NCI-H187 (cell line): ENCODE data around the gene NNMT.

Experiments used
- DNase-seq, 2 experiments: peaks; one replicate each; lab custom pipeline; 2025; lab: John Stamatoyannopoulos, UW

The NNMT gene

GRCh38 chr11:114263513-114264170 lies 32.6 kb upstream of the NNMT start:
- DNase-seq: no peak

- no peak for DNase-seq
Measured at GRCh38 chr11:114264381-114264780, 31.8 kb upstream of the NNMT start.

- DNase-seq: no peak
Measured at GRCh38 chr11:114265122-114265878, 30.9 kb upstream of the NNMT start.

GRCh38 chr11:114269498-114269897 lies 26.7 kb upstream of the NNMT start:
- no peak for DNase-seq

GRCh38 chr11:114270531-114271270 lies 25.5 kb upstream of the NNMT start:
- no peak for DNase-seq

- no peak for DNase-seq
Measured at GRCh38 chr11:114271316-114271715, 24.9 kb upstream of the NNMT start.

GRCh38 chr11:114272311-114272710 lies 23.9 kb upstream of the NNMT start:
- DNase-seq: no peak

- DNase-seq: no peak
Measured at GRCh38 chr11:114273071-114273470, 23.1 kb upstream of the NNMT start.

GRCh38 chr11:114273890-114274635 lies 22.1 kb upstream of the NNMT start:
- DNase-seq: no peak

- no peak for DNase-seq
Measured at GRCh38 chr11:114274637-114275036, 21.6 kb upstream of the NNMT start.

- no peak for DNase-seq
Measured at GRCh38 chr11:114275280-114275679, 20.9 kb upstream of the NNMT start.

GRCh38 chr11:114276077-114276476 lies 20.1 kb upstream of the NNMT start:
- no peak for DNase-seq

- DNase-seq: no peak
Measured at GRCh38 chr11:114277637-114278341, 18.4 kb upstream of the NNMT start.

GRCh38 chr11:114278342-114279065 lies 17.7 kb upstream of the NNMT start:
- no peak for DNase-seq

- DNase-seq: no peak
Measured at GRCh38 chr11:114279792-114280546, 16.2 kb upstream of the NNMT start.

GRCh38 chr11:114280696-114281095 lies 15.5 kb upstream of the NNMT start:
- DNase-seq: no peak

GRCh38 chr11:114281388-114281956 lies 14.7 kb upstream of the NNMT start:
- DNase-seq: no peak

GRCh38 chr11:114282488-114282887 lies 13.7 kb upstream of the NNMT start:
- DNase-seq: no peak

- no peak for DNase-seq
Measured at GRCh38 chr11:114283422-114283821, 12.8 kb upstream of the NNMT start.

- no peak for DNase-seq
Measured at GRCh38 chr11:114284021-114284420, 12.2 kb upstream of the NNMT start.
